ENCODE results near the gene CST1.

The CST1 gene

DNA sequence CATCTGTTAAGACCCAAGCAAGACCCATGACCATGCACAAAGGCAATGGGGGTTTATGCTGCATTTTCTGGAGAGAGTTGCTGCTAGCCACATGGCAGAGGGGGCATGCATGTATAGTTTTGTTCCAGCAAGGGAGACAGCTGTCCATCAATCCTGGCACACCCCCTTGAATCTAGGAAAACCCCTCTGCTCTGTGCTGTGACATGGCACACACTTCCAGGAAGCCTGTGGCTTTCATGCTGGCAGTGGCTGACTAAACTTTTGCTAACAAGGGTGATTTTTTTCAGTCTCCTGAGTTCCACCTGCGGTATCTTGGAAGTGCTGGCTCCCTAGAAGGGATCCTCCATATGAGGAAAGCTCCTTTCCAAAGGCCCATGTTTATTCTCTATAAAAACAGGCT is 52.8 kb downstream of the CST1 start:
- no peak for TF ChIP-seq GATA1 (IDR thresholded peaks at IDR 0.05; ENCODE audit: low read depth, low read length)
- no peak for TF ChIP-seq POLR2A (IDR thresholded peaks at IDR 0.05; ENCODE audit: low read length)
- DNase-seq: no peak

All from erythroblast (primary cell).